Fibroblast of villous mesenchyme (primary cell): ENCODE results near the gene DPP10. TPM values are rescaled to one million over a fixed set of nuclear protein-coding genes. Genes with fewer than 3 reads are reported as not detected.

ENCODE experiments used
- DNase-seq: peaks from one replicate; pipeline ENCODE4 v3.0.0-alpha.2; 2010; ENCODE audit warnings: low read depth
- H3K4me3 ChIP-seq: 2 replicates; pipeline ENCODE4 v1.5.1; 2011; ENCODE audit warnings: low read depth, mild to moderate bottlenecking, low read length
- total RNA-seq: library from RNA; depleted of rRNA; stranded (reverse); fragments of >200 nt; gene quantifications from 2 replicates; pipeline ENCODE4 v1.2.3, GENCODE V29; 2012
- TF ChIP-seq, protein P1 (sequence below): IDR thresholded peaks from 2 replicates; pipeline ENCODE4 v1.5.1; 2012; ENCODE audit warnings: low read depth, mild to moderate bottlenecking, low read length; ENCODE audit not compliant: insufficient read depth

Gene DPP10
- total RNA-seq, 1 donor, result under 0.01 TPM

DNA sequence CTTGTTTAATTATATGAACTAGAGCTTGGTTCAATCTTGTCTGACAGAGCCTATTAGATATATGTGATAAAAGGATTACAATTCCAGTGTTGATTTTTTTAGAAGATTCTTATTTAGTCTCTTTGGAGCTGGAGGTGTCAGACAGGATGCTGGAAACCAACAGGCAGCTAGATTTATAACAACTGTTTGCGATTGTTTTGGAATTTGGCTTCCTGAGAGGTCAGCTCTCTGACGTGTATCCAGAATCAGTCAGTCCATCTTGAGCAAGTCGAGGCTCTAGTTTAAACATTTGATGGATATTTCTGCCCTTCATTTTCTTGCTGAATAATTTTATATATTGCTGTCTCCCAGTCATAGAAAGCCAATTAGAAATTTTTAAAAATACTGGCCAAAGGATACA lies 1062.9 kb downstream of the DPP10 start:
- no peak for DNase-seq
- no peak overlapping the region for H3K4me3 ChIP-seq
- TF ChIP-seq, protein P1, sequence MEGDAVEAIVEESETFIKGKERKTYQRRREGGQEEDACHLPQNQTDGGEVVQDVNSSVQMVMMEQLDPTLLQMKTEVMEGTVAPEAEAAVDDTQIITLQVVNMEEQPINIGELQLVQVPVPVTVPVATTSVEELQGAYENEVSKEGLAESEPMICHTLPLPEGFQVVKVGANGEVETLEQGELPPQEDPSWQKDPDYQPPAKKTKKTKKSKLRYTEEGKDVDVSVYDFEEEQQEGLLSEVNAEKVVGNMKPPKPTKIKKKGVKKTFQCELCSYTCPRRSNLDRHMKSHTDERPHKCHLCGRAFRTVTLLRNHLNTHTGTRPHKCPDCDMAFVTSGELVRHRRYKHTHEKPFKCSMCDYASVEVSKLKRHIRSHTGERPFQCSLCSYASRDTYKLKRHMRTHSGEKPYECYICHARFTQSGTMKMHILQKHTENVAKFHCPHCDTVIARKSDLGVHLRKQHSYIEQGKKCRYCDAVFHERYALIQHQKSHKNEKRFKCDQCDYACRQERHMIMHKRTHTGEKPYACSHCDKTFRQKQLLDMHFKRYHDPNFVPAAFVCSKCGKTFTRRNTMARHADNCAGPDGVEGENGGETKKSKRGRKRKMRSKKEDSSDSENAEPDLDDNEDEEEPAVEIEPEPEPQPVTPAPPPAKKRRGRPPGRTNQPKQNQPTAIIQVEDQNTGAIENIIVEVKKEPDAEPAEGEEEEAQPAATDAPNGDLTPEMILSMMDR, result no peak

DNA sequence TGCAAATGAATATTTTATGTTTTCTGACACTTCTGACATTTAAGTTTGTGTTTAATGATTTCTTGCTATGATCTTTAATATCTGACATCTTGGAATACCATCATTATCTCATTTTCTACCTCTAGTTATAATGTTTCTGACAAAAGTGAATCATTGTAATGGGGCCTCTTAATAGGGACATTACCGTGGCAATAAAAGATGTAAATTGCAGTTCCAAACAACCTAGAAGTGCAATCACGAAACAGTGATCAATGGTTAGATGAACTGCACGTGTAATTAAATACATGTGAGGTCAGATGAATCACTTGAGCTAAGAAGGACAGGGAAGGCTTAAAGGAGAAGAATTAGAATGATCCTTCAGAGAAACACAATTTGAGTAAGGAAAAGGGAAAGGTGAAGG lies 1078.3 kb downstream of the DPP10 start:
- H3K4me3 ChIP-seq, result no peak overlapping the region
- TF ChIP-seq, protein P1, result no peak
- DNase-seq, result no peak

DNA sequence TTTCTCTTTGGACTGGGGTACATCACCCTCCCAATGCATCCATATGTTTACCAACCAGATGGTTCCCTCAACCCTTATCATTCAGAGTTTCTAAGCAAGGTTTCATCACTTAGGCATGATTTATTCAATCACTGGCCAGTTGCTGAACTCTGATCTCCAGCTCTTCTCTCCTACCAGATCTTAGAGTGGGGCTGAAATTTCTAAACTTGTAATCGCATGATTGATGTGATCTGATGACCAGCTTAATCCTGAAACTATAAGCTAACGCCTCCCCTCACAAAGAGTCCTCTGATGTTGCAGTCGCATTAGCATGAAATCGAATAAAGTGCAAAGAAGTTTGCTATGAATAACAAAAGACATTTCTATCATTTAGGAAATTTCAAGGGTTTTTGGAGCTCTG lies 1082.0 kb downstream of the DPP10 start:
- no peak for DNase-seq
- TF ChIP-seq, protein P1, result no peak
- H3K4me3 ChIP-seq, result no peak overlapping the region

DNA sequence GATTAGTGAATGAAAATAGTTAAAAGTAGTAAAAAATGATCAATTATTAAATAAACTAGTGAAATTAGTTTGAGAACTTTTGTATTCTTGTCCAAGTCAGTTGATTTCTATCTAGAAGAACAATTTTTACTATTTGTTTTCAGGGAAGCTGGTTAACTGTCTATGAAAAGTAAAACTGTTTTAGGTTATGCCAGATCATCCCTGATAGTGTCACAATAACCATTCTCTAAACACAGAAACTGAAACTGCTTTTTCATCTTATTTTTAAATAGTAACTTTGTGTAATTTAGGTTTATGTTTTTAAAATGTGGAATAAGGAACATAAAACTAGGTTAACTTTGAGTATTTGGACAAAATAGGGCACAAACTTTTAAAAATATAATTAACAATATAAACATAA lies 1087.2 kb downstream of the DPP10 start:
- TF ChIP-seq, protein P1, result no peak
- DNase-seq, result no peak
- H3K4me3 ChIP-seq, result no peak overlapping the region

DNA sequence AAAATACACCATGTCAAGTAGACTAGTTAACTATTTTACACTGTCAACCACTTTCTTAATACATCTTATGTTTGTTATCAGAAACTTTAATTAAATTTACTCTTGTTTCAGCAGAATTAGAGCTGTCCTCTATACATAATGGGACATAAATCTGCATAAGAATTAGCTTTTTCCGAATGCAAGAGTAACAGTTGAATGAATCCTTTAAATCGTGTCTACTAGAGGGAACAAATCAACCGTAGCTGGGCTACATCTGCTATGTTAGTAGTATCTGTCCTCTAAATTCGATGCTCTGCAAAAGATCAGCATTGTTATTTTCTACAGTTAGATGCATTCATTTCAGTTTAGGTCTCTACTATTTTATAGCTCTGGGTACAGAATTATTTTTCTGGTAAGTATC lies 1090.6 kb downstream of the DPP10 start:
- TF ChIP-seq, protein P1, result no peak
- no peak for DNase-seq
- no peak overlapping the region for H3K4me3 ChIP-seq

DNA sequence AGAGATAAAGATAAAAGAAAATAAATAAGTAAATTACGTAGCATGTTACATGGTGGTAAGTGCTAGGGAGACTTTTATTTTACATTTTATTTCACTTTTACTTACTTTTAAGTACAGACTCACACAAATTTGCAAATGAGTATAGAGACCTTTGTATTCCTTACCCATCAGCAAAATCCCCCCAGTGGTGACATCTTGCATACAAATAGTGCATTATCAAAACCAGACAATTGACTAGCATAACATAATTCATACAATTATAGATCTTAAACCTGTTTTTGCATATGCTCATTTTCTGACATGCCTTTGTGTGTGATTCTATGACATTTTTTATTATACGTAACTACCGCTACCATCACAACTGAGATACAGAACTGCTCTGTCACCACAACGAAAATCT lies 1099.4 kb downstream of the DPP10 start:
- TF ChIP-seq, protein P1, result no peak
- no peak for DNase-seq
- H3K4me3 ChIP-seq, result no peak overlapping the region

DNA sequence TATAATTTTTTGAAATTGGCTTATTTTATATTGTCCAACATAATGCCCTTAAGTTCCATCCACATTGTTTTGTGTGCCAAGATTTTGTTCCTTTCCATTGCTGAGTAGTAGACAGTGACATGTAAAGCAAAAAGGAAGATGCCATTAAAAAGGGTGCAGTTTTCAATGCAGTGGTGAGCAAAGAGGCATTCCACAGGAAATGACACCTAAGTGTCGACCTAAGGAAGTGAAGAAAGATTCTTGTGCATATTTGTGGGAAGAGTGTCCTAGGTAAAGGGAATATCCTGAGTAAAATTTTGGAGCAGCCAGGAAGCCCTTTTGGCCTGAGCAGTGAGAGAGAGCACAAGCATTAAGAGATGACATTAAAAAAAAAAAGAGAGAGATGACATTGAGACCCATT lies 1099.9 kb downstream of the DPP10 start:
- no peak for DNase-seq
- H3K4me3 ChIP-seq, result no peak overlapping the region
- TF ChIP-seq, protein P1, result no peak
